ENCODE measurements around the gene FAM83D.

FAM83D gene

GRCh38 chr20:38926142-38926933 is at the start of gene FAM83D:
Gene FAM83D (plus strand): TSS chr20:38926417. CDS start chr20:38926443, 26 bp downstream.
- DNase-seq: peak; percentile 98 to 99

GRCh38 chr20:38877483-38877882 is 48.7 kb upstream of the FAM83D start:
- no peak for DNase-seq

- DNase-seq: no peak
These were observed 47.4 kb upstream of the FAM83D start for GRCh38 chr20:38878866-38879265.

- DNase-seq: no peak
These were observed 45.1 kb upstream of the FAM83D start for GRCh38 chr20:38880952-38881735.

GRCh38 chr20:38881806-38882440 is 44.3 kb upstream of the FAM83D start:
- DNase-seq: no peak

GRCh38 chr20:38882600-38882999 is 43.6 kb upstream of the FAM83D start:
- DNase-seq: no peak

GRCh38 chr20:38883081-38883980 is 42.9 kb upstream of the FAM83D start:
- DNase-seq: no peak

GRCh38 chr20:38883981-38884733 is 42.1 kb upstream of the FAM83D start:
- DNase-seq: no peak

GRCh38 chr20:38885357-38885756 is 40.9 kb upstream of the FAM83D start:
- DNase-seq: no peak

GRCh38 chr20:38888059-38888831 is 38.0 kb upstream of the FAM83D start:
- no peak for DNase-seq

- DNase-seq: no peak
These were observed 37.2 kb upstream of the FAM83D start for GRCh38 chr20:38889050-38889449.

- DNase-seq: peak in 1 of 2 experiments; percentile 40
These were observed 36.3 kb upstream of the FAM83D start for GRCh38 chr20:38889792-38890496.

- DNase-seq: peak in 1 of 2 experiments; percentile 34
These were observed 35.8 kb upstream of the FAM83D start for GRCh38 chr20:38890497-38890818.

- DNase-seq: peak in 1 of 2 experiments; percentile 36
These were observed 33.9 kb upstream of the FAM83D start for GRCh38 chr20:38892091-38892981.

- DNase-seq: peak in 1 of 2 experiments; percentile 32
These were observed 33.1 kb upstream of the FAM83D start for GRCh38 chr20:38893056-38893564.

GRCh38 chr20:38893565-38894090 is 32.6 kb upstream of the FAM83D start:
- DNase-seq: peak; percentile 88 to 91

- DNase-seq: no peak
These were observed 31.9 kb upstream of the FAM83D start for GRCh38 chr20:38894091-38894847.
